Measurements from ENCODE around the gene GOLGA7B. TPM values are rescaled to one million over a fixed set of nuclear protein-coding genes. Genes with fewer than 3 reads are reported as not detected.

GOLGA7B gene
- total and polyA plus RNA-seq, 8 donors: 0.17 to 1.9 (median 0.49) TPM

GRCh38 chr10:97822261-97822687, 27.4 kb upstream of the GOLGA7B start:
- no peak overlapping the region for H3K27ac ChIP-seq
- H3K9me3 ChIP-seq: no peaks in the 10 kb centered on the region
- intact Hi-C loops (cut with DNase I): no loop called here
- TF ChIP-seq CTCF (IDR thresholded peaks at IDR 0.05): no peak
- H3K36me3 ChIP-seq: no peaks in the 10 kb centered on the region
- peak; percentile 39 for ATAC-seq
- DNase-seq: no peak
- H3K27me3 ChIP-seq: peaks cover 0 to 64% of the 10 kb centered on the region in 2 donors
- H3K4me1 ChIP-seq: no peaks in the 10 kb centered on the region
- H3K4me3 ChIP-seq: no peak overlapping the region

GRCh38 chr10:97823734-97824133, 25.9 kb upstream of the GOLGA7B start:
- Histone ChIP-seq H3K4me1 (no peaks in the 10 kb centered on the region), H3K27me3 (peaks cover 0 to 53% of the 10 kb centered on the region in 2 donors), H3K27ac (no peak overlapping the region), H3K36me3 (no peaks in the 10 kb centered on the region), H3K4me3 (no peak overlapping the region), H3K9me3 (no peaks in the 10 kb centered on the region)
- DNase-seq (no peak), ATAC-seq (no peak)
- intact Hi-C loops (cut with DNase I): no loop called here
- TF ChIP-seq CTCF (IDR thresholded peaks at IDR 0.05): no peak

- intact Hi-C loops (cut with DNase I): no loop called here
- Histone ChIP-seq H3K4me3 (no peak overlapping the region), H3K27me3 (peaks cover 0 to 49% of the 10 kb centered on the region in 2 donors), H3K27ac (no peak overlapping the region), H3K9me3 (no peaks in the 10 kb centered on the region), H3K4me1 (peaks cover 0 to 4% of the 10 kb centered on the region in 2 donors), H3K36me3 (no peaks in the 10 kb centered on the region)
- ATAC-seq (no peak), DNase-seq (no peak)
- TF ChIP-seq CTCF (IDR thresholded peaks at IDR 0.05): no peak
Measured at GRCh38 chr10:97825020-97825760, 24.5 kb upstream of the GOLGA7B start.

GRCh38 chr10:97826892-97827291, 22.8 kb upstream of the GOLGA7B start:
- peaks cover 0 to 48% of the 10 kb centered on the region in 2 donors for H3K27me3 ChIP-seq
- intact Hi-C loops (cut with DNase I): no loop called here
- no peaks in the 10 kb centered on the region for H3K36me3 ChIP-seq
- ATAC-seq (no peak), DNase-seq (no peak)
- H3K4me1 ChIP-seq: peaks cover 0 to 4% of the 10 kb centered on the region in 2 donors
- TF ChIP-seq CTCF (IDR thresholded peaks at IDR 0.05): no peak
- no peaks in the 10 kb centered on the region for H3K9me3 ChIP-seq
- no peak overlapping the region for H3K27ac ChIP-seq
- H3K4me3 ChIP-seq: no peak overlapping the region

- Histone ChIP-seq H3K27me3 (peaks cover 0 to 42% of the 10 kb centered on the region in 2 donors), H3K36me3 (no peaks in the 10 kb centered on the region), H3K9me3 (no peaks in the 10 kb centered on the region), H3K4me3 (no peak overlapping the region), H3K4me1 (peaks cover 0 to 4% of the 10 kb centered on the region in 2 donors), H3K27ac (no peak overlapping the region)
- ATAC-seq (no peak), DNase-seq (no peak)
- intact Hi-C loops (cut with DNase I): no loop called here
- no peak for TF ChIP-seq CTCF (IDR thresholded peaks at IDR 0.05)
Measured at GRCh38 chr10:97827702-97828291, 21.8 kb upstream of the GOLGA7B start.

Measured in left lung (tissue), 10 donors.